ENCODE measurements around the gene ALK. TPM values are rescaled to one million over a fixed set of nuclear protein-coding genes. Genes with fewer than 3 reads are reported as not detected.

Gene ALK
- total RNA-seq, 2 experiments from 2014 or later: not detected

DNA sequence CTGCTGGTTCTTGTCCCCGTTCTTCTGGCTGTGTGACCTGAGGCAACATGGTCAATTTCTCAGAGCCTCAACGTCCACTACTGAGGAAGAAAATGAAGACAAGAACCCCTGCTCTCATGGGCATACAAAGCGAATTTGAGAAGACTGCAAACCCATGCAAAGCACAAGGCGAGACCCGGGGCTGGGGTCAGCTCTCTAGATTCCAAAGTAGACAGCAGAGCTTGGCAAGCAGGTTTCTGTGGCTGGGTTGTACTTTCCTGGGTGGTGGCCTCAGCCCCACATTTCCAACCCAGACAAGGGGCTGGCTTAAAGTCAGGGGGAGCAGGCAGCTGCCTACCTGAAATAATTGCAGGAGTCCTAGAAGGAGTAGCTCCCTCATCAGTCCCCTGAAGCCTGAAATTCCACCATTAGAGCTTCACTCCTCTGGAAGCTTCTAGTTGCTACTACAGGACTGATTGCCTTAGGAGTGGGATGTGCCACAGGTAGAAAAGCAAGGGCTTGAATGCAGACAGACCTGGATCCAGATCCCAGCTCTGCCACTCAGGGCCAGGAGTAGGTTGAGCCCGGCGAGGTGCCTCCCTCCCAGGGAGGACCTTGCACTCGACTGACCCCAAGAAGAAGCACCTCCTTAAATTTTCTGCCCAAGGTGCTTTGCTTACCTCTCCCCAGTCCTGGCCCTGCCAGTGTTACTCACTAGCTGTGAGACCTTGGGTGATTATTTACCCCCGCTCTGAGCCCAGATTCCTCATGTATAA is 678.6 kb downstream of the ALK start:
- Mint-ChIP-seq H3K27ac (no peak overlapping the region), H3K4me3 (no peak overlapping the region), H3K9me3 (no peaks in the 10 kb centered on the region), H3K27me3 (peaks cover 5% of the 10 kb centered on the region), H3K36me3 (ENCODE audit: low read depth) (no peaks in the 10 kb centered on the region), H3K4me1 (ENCODE audit: low read depth) (no peaks in the 10 kb centered on the region)
- intact Hi-C loops (cut with micrococcal nuclease): no loop called here
- DNase-seq: no peak
- POLR2A ChIA-PET: no interaction called here
- ATAC-seq: no peak
- CTCF ChIA-PET: no interaction called here
- TF ChIP-seq, protein P1, sequence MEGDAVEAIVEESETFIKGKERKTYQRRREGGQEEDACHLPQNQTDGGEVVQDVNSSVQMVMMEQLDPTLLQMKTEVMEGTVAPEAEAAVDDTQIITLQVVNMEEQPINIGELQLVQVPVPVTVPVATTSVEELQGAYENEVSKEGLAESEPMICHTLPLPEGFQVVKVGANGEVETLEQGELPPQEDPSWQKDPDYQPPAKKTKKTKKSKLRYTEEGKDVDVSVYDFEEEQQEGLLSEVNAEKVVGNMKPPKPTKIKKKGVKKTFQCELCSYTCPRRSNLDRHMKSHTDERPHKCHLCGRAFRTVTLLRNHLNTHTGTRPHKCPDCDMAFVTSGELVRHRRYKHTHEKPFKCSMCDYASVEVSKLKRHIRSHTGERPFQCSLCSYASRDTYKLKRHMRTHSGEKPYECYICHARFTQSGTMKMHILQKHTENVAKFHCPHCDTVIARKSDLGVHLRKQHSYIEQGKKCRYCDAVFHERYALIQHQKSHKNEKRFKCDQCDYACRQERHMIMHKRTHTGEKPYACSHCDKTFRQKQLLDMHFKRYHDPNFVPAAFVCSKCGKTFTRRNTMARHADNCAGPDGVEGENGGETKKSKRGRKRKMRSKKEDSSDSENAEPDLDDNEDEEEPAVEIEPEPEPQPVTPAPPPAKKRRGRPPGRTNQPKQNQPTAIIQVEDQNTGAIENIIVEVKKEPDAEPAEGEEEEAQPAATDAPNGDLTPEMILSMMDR (IDR thresholded peaks at IDR 0.05): no peak

DNA sequence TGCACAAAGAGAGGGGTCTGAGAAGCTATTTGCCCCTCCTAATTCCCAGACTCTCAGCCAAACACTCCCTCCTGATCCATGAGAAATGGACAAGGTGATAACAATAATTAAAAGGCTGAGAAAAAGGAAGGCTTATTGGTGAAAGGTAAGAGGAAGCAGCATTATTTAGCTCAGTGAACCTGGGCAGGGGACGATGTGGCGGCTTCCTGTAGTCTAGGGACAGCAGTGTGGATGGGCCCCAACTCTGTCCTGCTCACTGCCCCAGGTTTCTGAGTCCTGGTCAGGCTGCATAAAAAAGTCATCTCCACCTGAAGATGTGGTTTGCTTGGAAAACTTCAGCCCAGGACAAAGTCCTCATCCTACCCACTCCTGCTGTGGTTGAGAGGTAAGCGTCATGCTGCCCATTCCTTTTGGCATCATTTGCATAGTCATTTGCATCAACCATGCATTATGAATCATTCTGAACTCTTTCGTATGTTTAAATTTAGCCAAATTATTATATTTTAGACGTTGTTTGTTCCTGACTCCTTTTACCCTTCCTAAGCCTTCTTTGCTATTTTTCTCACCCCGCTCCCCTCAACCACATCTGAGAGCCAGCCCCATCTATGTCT is 679.3 kb downstream of the ALK start:
- Mint-ChIP-seq H3K36me3 (ENCODE audit: low read depth) (no peaks in the 10 kb centered on the region), H3K4me1 (ENCODE audit: low read depth) (no peaks in the 10 kb centered on the region), H3K27me3 (peaks cover 7% of the 10 kb centered on the region), H3K4me3 (no peak overlapping the region), H3K9me3 (no peaks in the 10 kb centered on the region), H3K27ac (no peak overlapping the region)
- ChIA-PET CTCF (interaction anchor here (1.4 kb wide), 1 partner anchor 10 kb away, joined by 3 read pairs; no protein-coding TSS in a partner anchor), POLR2A (interaction anchor here (0.6 kb wide), 1 partner anchor 719 kb away, joined by 3 read pairs; no protein-coding TSS in a partner anchor)
- ATAC-seq (no peak), DNase-seq (no peak)
- TF ChIP-seq, protein P1 (IDR thresholded peaks at IDR 0.05): no peak
- intact Hi-C loops (cut with micrococcal nuclease): no loop called here

DNA sequence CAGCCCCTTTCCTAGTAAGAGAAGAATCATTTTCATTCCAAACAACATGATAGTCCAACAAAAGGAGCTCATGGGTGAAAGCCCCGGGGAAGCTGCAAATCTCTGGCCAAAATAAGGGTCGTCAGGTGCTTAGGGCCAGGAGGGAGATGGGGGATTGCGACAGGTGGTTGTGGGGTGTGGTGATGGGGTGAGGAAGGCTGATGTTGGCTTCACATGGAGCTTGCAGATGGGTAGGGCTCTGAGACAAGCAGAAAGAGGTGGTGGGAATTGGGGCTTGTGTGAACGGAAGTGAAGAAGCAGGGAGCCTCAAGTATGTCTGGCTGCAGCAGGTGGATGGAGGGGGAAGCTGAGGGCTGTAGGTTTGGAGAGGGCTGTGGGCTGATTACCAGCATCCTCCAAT is 680.0 kb downstream of the ALK start:
- H3K9me3 Mint-ChIP-seq: no peaks in the 10 kb centered on the region
- DNase-seq: no peak
- no peaks in the 10 kb centered on the region for H3K36me3 Mint-ChIP-seq (ENCODE audit: low read depth)
- H3K27me3 Mint-ChIP-seq: peaks cover 7% of the 10 kb centered on the region
- H3K4me3 Mint-ChIP-seq: no peak overlapping the region
- H3K27ac Mint-ChIP-seq: no peak overlapping the region
- TF ChIP-seq, protein P1 (IDR thresholded peaks at IDR 0.05): no peak
- intact Hi-C loops (cut with micrococcal nuclease): no loop called here
- ChIA-PET CTCF (interaction anchor here (1.4 kb wide), 1 partner anchor 9 kb away, joined by 3 read pairs; no protein-coding TSS in a partner anchor), POLR2A (no interaction called here)
- no peak for ATAC-seq
- no peaks in the 10 kb centered on the region for H3K4me1 Mint-ChIP-seq (ENCODE audit: low read depth)

DNA sequence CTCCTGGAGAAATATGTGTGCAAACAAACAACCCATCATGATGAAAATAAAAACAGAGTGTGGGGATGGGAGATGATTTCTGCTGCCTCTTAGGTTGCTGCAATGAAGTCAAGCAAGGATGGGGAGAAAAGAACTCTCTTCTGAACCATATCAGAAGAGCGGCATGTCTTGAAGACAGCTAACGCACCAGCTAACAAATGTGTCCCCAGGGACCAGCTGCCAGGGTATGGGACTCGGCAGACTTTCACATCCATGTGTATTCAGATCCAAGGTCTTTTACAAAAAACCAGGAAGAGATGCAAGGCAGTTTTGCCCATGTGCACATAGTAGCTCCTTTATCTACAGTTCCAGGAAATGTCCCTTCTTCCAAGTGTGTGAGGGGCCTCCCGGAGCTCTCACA is 680.8 kb downstream of the ALK start:
- no peak overlapping the region for H3K4me3 Mint-ChIP-seq
- ATAC-seq (no peak), DNase-seq (no peak)
- H3K36me3 Mint-ChIP-seq (ENCODE audit: low read depth): no peaks in the 10 kb centered on the region
- TF ChIP-seq, protein P1 (IDR thresholded peaks at IDR 0.05): no peak
- no peaks in the 10 kb centered on the region for H3K4me1 Mint-ChIP-seq (ENCODE audit: low read depth)
- H3K27me3 Mint-ChIP-seq: peaks cover 7% of the 10 kb centered on the region
- POLR2A ChIA-PET: no interaction called here
- CTCF ChIA-PET: interaction anchor here (1.4 kb wide), 1 partner anchor 9 kb away, joined by 3 read pairs; no protein-coding TSS in a partner anchor
- no peak overlapping the region for H3K27ac Mint-ChIP-seq
- no peaks in the 10 kb centered on the region for H3K9me3 Mint-ChIP-seq
- intact Hi-C loops (cut with micrococcal nuclease): no loop called here
